OCI-LY7 (cell line): Measurements from ENCODE around the gene RAB40C.

ENCODE experiments used
- EZH2phosphoT487 ChIP-seq: fragments of 200-600 bp; sonication (generic); IDR thresholded peaks from 2 replicates; pipeline ENCODE4 v1.6.1; 2018; ENCODE audit warnings: low read depth, borderline replicate concordance, mild to moderate bottlenecking, mixed run types, antibody characterized with exemption, low read length, moderate library complexity, mixed read lengths
- TF ChIP-seq, protein P1 (sequence below): fragments of 200-600 bp; sonication (generic); conservative IDR thresholded peaks from 2 replicates; pipeline ENCODE4 v1.5.1; 2014; ENCODE audit warnings: mild to moderate bottlenecking, antibody characterized with exemption, low read length, moderate library complexity, mixed read lengths

DNA sequence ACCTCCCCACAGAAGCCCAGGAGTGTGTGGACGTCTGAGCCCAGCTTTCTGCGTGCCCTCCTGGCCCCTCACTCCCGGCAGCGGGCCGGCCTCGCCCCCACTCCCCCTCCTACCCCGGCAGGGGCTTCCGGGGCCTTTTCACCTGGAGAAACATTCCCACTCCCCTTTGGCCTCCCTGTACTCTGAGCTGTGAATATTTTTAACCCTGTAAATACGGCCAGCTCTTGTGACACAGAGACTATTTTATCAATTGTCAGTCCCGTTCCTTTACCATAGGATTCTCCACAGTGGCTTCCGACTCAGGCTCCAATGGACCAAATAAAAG is 35.6 kb upstream of the RAB40C start:
- no peak for TF ChIP-seq EZH2phosphoT487
- TF ChIP-seq, protein P1, sequence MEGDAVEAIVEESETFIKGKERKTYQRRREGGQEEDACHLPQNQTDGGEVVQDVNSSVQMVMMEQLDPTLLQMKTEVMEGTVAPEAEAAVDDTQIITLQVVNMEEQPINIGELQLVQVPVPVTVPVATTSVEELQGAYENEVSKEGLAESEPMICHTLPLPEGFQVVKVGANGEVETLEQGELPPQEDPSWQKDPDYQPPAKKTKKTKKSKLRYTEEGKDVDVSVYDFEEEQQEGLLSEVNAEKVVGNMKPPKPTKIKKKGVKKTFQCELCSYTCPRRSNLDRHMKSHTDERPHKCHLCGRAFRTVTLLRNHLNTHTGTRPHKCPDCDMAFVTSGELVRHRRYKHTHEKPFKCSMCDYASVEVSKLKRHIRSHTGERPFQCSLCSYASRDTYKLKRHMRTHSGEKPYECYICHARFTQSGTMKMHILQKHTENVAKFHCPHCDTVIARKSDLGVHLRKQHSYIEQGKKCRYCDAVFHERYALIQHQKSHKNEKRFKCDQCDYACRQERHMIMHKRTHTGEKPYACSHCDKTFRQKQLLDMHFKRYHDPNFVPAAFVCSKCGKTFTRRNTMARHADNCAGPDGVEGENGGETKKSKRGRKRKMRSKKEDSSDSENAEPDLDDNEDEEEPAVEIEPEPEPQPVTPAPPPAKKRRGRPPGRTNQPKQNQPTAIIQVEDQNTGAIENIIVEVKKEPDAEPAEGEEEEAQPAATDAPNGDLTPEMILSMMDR = no peak
